ENCODE data around the gene SLX4IP. TPM values are rescaled to one million over a fixed set of nuclear protein-coding genes. Genes with fewer than 3 reads are reported as not detected.
A peak's percentile ranks its signal among the peaks of the same experiment; 100 is the strongest.

Gene SLX4IP
- total and polyA plus RNA-seq, 2 of the 13 experiments (the other 11 are each of a cell fraction or from before 2014, with no cell fraction given): 3.6 to 7.3 TPM

DNA sequence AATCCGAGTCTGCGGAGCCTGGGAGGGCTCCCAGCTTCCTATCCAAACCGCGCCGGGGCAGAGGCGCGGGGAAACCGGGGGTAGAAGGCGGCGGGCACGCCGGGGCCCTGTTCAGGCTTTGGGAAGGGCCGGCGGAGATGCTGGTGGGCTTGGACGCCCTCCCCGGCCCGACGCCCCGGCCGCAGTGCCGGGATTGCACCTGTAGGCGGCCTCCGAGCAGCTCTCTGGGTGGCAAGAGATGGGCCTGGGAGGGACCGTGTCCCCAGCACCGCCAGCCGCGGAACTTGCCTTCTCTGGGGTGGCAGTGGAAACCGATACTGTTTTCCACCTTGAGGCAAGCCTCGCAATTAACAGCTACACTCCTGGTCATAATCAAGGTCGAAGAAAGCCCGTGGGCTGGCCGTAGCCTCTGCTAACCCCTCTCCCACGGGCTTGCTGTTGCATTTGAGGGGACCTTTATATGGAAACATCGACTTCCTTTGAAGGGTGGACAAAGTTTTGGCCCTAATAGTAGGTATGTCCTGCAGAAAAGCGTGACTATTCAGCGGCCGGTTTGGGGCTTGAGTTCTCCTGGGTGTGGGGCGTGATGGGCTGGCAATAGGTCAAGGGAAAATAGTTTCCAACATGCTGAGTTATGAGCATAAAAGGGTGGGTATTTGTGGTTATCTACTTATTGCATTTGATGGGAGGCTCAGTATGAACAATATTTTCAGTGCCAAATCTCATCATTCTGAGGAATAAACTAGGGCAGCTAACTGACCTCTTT lies 239.8 kb downstream of the SLX4IP start (continued):
- TF ChIP-seq, protein P1, sequence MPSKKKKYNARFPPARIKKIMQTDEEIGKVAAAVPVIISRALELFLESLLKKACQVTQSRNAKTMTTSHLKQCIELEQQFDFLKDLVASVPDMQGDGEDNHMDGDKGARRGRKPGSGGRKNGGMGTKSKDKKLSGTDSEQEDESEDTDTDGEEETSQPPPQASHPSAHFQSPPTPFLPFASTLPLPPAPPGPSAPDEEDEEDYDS (CRISPR knock-in tag; IDR thresholded peaks at IDR 0.05): no peak
- 0 out of 2 replicates have a peak, but pooled peaks have one; percentile 21 for TF ChIP-seq PAX8 (CRISPR knock-in tag; IDR thresholded peaks at IDR 0.05; ENCODE audit: borderline replicate concordance)
- no peak for TF ChIP-seq PLRG1 (conservative IDR thresholded peaks at IDR 0.05)
- TF ChIP-seq, protein P2, sequence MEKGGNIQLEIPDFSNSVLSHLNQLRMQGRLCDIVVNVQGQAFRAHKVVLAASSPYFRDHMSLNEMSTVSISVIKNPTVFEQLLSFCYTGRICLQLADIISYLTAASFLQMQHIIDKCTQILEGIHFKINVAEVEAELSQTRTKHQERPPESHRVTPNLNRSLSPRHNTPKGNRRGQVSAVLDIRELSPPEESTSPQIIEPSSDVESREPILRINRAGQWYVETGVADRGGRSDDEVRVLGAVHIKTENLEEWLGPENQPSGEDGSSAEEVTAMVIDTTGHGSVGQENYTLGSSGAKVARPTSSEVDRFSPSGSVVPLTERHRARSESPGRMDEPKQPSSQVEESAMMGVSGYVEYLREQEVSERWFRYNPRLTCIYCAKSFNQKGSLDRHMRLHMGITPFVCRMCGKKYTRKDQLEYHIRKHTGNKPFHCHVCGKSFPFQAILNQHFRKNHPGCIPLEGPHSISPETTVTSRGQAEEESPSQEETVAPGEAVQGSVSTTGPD (CRISPR knock-in tag; IDR thresholded peaks at IDR 0.05): no peak
- peak; percentile 23; the same call in 1 of the 2 replicates for TF ChIP-seq IRX3 (CRISPR knock-in tag; IDR thresholded peaks at IDR 0.05; ENCODE audit: borderline replicate concordance, low read depth)
- peak; percentile 21 for TF ChIP-seq HNRNPLL (IDR thresholded peaks at IDR 0.05; ENCODE audit: low read depth, low read length, poor library complexity, severe bottlenecking)
- TF ChIP-seq ATF7-NPFF (CRISPR knock-in tag; IDR thresholded peaks at IDR 0.05; ENCODE audit: low read depth): peak; percentile 8; the same call in 1 of the 2 replicates
- TF ChIP-seq SIN3A (IDR thresholded peaks at IDR 0.05; ENCODE audit: borderline replicate concordance, low read depth, low read length): peak; percentile 45; the same call in 1 of the 2 replicates
- TF ChIP-seq ZNF570 (CRISPR knock-in tag; IDR thresholded peaks at IDR 0.05; ENCODE audit: borderline replicate concordance): no peak
- no peak; the same call in 1 of the 2 replicates for TF ChIP-seq NKX3-1 (CRISPR knock-in tag; IDR thresholded peaks at IDR 0.05)
- no peak for TF ChIP-seq RFXAP (CRISPR knock-in tag; IDR thresholded peaks at IDR 0.05; ENCODE audit: borderline replicate concordance)
- TF ChIP-seq ZMYM4 (CRISPR knock-in tag; IDR thresholded peaks at IDR 0.05): peak; percentile 18; the same call in 1 of the 2 replicates
- TF ChIP-seq, protein P3, sequence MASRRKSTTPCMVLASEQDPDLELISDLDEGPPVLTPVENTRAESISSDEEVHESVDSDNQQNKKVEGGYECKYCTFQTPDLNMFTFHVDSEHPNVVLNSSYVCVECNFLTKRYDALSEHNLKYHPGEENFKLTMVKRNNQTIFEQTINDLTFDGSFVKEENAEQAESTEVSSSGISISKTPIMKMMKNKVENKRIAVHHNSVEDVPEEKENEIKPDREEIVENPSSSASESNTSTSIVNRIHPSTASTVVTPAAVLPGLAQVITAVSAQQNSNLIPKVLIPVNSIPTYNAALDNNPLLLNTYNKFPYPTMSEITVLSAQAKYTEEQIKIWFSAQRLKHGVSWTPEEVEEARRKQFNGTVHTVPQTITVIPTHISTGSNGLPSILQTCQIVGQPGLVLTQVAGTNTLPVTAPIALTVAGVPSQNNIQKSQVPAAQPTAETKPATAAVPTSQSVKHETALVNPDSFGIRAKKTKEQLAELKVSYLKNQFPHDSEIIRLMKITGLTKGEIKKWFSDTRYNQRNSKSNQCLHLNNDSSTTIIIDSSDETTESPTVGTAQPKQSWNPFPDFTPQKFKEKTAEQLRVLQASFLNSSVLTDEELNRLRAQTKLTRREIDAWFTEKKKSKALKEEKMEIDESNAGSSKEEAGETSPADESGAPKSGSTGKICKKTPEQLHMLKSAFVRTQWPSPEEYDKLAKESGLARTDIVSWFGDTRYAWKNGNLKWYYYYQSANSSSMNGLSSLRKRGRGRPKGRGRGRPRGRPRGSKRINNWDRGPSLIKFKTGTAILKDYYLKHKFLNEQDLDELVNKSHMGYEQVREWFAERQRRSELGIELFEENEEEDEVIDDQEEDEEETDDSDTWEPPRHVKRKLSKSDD (CRISPR knock-in tag; IDR thresholded peaks at IDR 0.05; ENCODE audit: low read depth): no peak
- TF ChIP-seq ZNF20 (CRISPR knock-in tag; IDR thresholded peaks at IDR 0.05): no peak; the same call in 1 of the 2 replicates
- TF ChIP-seq MTF1 (CRISPR knock-in tag; IDR thresholded peaks at IDR 0.05): no peak
- no peak for TF ChIP-seq MBD4 (IDR thresholded peaks at IDR 0.05; ENCODE audit: borderline replicate concordance, low read length)
- TF ChIP-seq ETV5 (CRISPR knock-in tag; IDR thresholded peaks at IDR 0.05; ENCODE audit: borderline replicate concordance): no peak; the same call in 1 of the 2 replicates
- 0 out of 2 replicates have a peak, but pooled peaks have one; percentile 26 for TF ChIP-seq CHCHD3 (CRISPR knock-in tag; IDR thresholded peaks at IDR 0.05)
- TF ChIP-seq, protein P4, sequence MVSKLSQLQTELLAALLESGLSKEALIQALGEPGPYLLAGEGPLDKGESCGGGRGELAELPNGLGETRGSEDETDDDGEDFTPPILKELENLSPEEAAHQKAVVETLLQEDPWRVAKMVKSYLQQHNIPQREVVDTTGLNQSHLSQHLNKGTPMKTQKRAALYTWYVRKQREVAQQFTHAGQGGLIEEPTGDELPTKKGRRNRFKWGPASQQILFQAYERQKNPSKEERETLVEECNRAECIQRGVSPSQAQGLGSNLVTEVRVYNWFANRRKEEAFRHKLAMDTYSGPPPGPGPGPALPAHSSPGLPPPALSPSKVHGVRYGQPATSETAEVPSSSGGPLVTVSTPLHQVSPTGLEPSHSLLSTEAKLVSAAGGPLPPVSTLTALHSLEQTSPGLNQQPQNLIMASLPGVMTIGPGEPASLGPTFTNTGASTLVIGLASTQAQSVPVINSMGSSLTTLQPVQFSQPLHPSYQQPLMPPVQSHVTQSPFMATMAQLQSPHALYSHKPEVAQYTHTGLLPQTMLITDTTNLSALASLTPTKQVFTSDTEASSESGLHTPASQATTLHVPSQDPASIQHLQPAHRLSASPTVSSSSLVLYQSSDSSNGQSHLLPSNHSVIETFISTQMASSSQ (IDR thresholded peaks at IDR 0.05; ENCODE audit: low read depth): no peak
- TF ChIP-seq, protein P4 (CRISPR knock-in tag; IDR thresholded peaks at IDR 0.05; ENCODE audit: borderline replicate concordance): no peak; the same call in 1 of the 2 replicates
